Measurements from ENCODE around the gene CLDN34.

- TF ChIP-seq CTCF (IDR thresholded peaks at IDR 0.05; ENCODE audit: insufficient read depth, low read length, poor library complexity, severe bottlenecking) (no peak), EZH2phosphoT487 (conservative IDR thresholded peaks at IDR 0.05; ENCODE audit: low read length) (no peak)
Measured at GRCh38 chrX:10006086-10006485, 38.9 kb downstream of the CLDN34 start.
